HL-60/S4 (cell line): ENCODE results near the gene NCOR2.

Source experiments
- in situ Hi-C: fragments of 300-500 bp; cut with MboI; formaldehyde crosslinking; loops from 2 replicates; pipeline ENCODE4 v1.14.3; 2022; ENCODE audit warnings: low sequenced_read_pairs

Gene NCOR2

DNA sequence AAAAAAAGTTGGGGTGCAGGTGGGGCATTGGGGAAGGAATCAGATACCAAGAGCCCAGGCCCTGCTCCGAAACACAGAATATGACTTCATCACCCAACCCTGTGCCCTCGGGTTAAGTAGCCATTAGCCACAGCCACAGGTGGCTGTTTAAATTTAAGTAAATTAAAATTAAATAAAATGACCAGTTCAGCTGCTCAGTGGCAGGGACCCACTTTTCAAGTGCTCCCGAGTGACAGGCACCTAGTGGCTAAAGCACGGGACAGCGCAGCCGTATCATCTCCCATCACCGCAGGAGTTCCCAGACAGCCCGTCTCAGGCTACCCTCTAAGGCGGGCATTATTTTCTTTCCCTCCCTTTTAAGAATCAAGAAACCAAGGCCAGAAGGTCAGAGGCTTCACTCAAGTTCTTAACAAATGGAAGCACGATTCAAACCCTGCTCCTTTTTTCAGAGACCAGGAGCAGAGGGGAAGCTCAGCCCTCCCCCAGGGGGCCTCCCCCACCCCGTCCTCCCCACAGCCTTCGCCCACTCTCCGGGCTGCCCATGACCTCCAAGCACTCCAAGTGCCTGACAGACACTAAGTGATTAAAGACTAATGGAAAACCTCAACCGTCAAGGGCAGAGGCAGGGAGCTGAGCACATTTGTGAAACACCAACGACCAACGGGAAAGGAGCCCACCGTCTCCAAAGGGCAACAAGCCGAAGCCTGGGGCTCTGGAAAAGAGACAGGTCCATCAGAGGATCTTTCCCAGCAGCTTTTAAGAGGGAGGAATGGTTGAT is 5.2 kb downstream of the NCOR2 start:
- in situ Hi-C loops, result no loop called here

DNA sequence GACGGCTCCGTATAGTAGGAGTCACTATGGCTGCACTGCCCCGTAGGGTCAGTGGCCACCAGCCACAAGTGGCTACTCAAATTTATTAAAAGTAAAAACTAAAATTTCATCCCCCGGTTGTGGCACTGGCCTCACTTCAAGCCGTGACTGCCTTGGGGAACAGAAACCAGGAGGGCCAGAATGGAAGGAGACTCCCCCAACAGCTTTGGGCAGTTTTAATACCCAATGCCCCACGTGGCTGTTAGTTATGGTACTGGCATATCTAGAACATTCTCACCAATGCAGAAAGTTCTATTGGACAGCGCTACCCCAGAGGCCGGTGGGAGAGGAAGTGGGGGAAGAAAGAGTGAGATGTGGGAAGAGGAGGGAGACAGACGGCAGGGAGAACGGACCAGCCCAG is 6.2 kb downstream of the NCOR2 start:
- in situ Hi-C loops, result no loop called here

- in situ Hi-C loops, result no loop called here
These were observed 7.1 kb downstream of the NCOR2 start for GRCh38 chr12:124560146-124560890.

- in situ Hi-C loops, result no loop called here
These were observed 8.0 kb downstream of the NCOR2 start for GRCh38 chr12:124559182-124560017.

GRCh38 chr12:124558313-124558712 is 9.1 kb downstream of the NCOR2 start:
- in situ Hi-C loops, result no loop called here

DNA sequence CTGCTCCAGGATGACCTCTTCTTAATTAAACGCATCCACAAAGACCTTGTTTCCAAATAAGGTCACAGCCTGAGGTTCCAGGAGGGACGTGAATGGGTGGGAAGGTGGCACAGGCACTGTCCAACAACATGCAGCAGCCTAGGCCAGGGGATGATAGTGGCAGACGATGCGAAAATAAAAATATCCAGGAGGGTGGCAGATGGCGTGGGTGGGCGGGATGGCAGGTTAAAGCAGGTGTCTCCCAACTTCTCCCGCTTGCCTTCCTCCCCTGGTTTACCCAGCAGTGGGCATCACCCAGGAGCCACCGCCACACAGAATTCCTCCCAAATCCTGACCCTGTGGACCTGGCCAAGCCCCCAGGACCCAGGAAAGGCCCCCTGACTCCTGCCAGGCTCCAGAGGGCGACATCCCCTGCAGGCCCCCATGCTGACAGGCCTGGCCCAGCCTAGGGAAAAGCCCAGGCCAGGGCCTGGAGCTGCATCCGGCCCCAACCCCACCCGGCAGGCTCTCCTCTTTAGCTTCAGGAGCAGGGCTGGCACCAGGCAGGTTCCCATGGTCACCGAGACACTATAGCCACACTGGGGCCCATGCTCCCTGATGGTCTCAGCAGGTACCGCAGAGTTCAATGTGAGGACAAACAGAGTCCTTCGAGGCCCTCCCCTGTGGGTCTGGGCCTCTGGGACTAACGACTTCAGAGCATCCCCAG is 9.7 kb downstream of the NCOR2 start:
- in situ Hi-C loops, result no loop called here

- in situ Hi-C loops, result no loop called here
These were observed 10.4 kb downstream of the NCOR2 start for GRCh38 chr12:124556896-124557501.

- in situ Hi-C loops, result no loop called here
These were observed 11.3 kb downstream of the NCOR2 start for GRCh38 chr12:124556074-124556466.

- in situ Hi-C loops, result no loop called here
These were observed 12.0 kb downstream of the NCOR2 start for GRCh38 chr12:124555168-124556073.

DNA sequence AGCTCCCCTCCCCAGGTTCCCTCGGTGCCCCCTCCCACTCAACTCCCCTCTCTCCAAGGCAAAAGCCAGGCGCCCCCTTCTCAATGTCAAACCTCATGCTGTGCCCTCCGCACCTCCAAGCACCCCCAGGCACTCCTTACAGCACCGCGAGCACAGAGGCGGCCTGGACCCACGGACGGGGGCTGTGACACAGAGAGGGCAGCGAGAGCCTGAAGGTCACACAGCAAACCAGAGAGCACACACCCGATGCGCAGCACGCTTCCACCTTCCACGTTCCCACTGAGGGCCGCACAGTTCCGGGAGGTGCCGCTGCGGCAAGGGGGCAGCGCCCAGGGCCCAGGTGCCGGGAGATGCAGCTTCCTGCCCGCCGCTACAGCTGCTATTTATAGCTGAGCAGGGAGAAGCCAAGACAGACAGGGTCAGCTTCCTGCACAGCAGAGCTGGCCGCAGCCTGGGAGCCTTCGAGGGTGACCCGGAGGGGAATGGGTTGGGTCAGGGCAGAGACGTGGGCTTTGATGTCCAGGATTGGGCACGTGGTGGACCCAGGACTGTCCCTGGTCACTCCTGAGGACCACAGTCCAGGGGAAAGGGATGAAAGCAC is 12.9 kb downstream of the NCOR2 start:
- in situ Hi-C loops, result no loop called here

DNA sequence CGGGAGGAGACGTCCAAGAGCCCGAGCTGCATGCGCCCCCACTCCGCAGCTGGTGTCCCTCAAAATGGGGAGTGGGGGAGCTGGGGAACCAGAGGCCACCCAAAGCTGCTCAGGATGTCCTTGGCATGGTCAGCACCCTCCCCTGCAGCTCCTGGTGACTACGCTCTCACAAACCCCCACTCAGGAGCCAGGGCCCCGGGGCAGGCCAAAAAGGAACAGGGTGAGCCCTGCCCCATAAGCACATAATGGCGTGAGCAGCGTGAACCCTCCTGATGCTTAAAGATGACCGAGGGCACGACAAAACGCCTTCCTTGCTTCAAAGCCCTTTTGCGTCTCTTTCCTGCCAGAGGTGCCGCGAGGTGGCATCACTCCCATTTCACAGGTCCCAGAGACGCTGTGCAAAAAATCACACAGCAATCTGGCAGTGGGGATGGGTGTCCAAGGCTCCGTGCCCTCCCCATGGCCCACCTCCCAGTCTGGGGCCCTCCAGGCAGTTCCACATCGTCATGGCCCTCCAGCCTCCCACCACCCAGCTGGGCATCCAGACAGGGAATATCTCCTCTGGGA is 13.5 kb downstream of the NCOR2 start:
- in situ Hi-C loops, result no loop called here

- in situ Hi-C loops, result no loop called here
These were observed 15.9 kb downstream of the NCOR2 start for GRCh38 chr12:124551268-124552144.

GRCh38 chr12:124550123-124551089 is 17.0 kb downstream of the NCOR2 start:
- in situ Hi-C loops, result no loop called here

- in situ Hi-C loops, result no loop called here
These were observed 17.8 kb downstream of the NCOR2 start for GRCh38 chr12:124549629-124550028.

DNA sequence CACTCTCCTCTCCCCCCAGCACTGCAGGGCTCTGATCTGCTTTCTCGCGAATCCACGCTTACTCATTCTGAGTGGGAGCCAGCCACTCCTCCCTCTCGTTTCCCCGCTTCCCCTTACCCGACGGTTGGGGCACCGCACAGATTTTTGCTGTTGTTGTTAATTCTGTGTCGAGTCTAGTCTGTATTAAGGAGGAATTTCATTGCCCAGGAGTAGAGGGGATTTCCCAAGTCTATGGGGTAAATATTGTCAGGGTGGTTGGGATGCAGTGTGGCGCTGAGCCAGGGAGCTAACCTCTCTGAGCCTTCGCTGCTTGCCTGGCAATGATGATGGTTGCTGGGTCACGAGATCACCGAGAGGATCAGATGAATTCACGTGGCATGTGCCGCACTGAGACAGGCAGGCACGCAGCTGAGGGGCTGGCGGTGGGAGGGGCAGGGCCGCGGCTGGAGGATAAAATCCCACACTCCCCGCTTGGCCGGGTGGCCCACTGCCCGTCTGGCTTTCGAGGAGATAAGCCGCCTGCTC is 18.5 kb downstream of the NCOR2 start:
- in situ Hi-C loops, result no loop called here

- in situ Hi-C loops, result no loop called here
These were observed 19.8 kb downstream of the NCOR2 start for GRCh38 chr12:124547626-124548025.
